Measurements from ENCODE around the gene DLGAP1. TPM values are rescaled to one million over a fixed set of nuclear protein-coding genes. Genes with fewer than 3 reads are reported as not detected.

DLGAP1 gene
- total and polyA plus RNA-seq, 2 of the 4 experiments (the other 2 are of a cell fraction), result under 0.01 to 0.09 TPM

DNA sequence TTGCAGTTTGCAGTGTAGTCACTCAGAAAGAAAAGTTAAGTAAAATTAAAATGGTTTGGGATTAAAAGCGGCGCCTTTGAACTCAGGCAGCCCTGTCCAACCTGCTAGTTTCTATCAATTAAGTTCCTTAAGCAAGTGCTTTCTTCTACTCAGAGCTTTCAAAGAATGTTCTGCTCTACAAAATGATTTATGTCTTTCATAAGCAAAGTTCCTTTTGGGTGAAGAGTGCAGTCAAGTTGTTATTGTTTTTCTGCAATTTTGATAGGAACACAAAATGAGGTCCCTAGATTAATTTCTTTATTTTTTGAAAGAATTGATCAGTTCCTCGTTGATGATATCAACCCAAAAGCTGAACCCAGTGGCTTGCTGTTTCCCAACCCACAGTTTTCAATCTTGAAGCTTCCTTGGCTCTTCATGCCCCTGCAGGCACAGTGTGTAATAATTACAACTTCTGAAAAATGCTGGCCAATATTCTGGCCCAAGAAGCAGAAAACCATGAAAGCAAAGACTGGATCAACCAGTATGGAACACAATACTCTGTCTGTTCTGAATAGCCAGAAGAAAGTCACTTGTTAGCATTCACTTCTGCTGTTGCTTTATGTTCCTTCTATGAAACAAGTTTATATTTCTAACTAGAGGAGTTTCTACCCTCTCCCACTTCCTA lies 916.0 kb downstream of the DLGAP1 start:
- Histone ChIP-seq H3K4ac (ENCODE audit: low read depth, low read length) (no peak overlapping the region), H3K14ac (replicated peaks; ENCODE audit: low read depth, low read length) (no peak overlapping the region), H3K36me3 (ENCODE audit: control insufficient read depth, insufficient read depth, low read length) (no peaks in the 10 kb centered on the region), H3K4me1 (ENCODE audit: control insufficient read depth, insufficient read depth, low read length) (no peaks in the 10 kb centered on the region), H4K91ac (ENCODE audit: insufficient read depth, low read depth, low read length) (no peak overlapping the region), H2AK5ac (ENCODE audit: low read depth, low read length) (no peak overlapping the region), H2BK20ac (ENCODE audit: low read depth, low read length) (no peak overlapping the region), H3K27me3 (ENCODE audit: control insufficient read depth, insufficient read depth, low read length) (peaks cover 12% of the 10 kb centered on the region; the same call in 1 of the 2 replicates), H3K23ac (ENCODE audit: low read depth, low read length) (no peak overlapping the region), H3K4me3 (ENCODE audit: insufficient read depth, low read depth, low read length) (no peak overlapping the region), H3K56ac (ENCODE audit: extremely low read depth, insufficient read depth, low read length) (no peak overlapping the region), H2AK9ac (replicated peaks; ENCODE audit: low read depth, low read length, poor library complexity) (no peak overlapping the region), H4K20me1 (ENCODE audit: insufficient read depth, low read length) (no peaks in the 10 kb centered on the region), H3K9me1 (ENCODE audit: insufficient read depth, low read length) (no peaks in the 10 kb centered on the region), H2BK5ac (ENCODE audit: low read depth, low read length, poor library complexity, severe bottlenecking) (no peak overlapping the region), H2AFZ (replicated peaks; ENCODE audit: low read length, poor library complexity) (no peak overlapping the region), H3K9ac (ENCODE audit: low read depth, low read length) (no peak overlapping the region), H3K79me1 (ENCODE audit: low read depth in 1 of 2, low read length in 2 of 2) (no peaks in the 10 kb centered on the region), H3K27ac (ENCODE audit: insufficient read depth, low read length) (no peak overlapping the region), H3K18ac (ENCODE audit: low read depth, low read length) (no peak overlapping the region), H4K8ac (ENCODE audit: low read depth in 2 of 2, low read length in 2 of 2) (no peak overlapping the region), H2BK15ac (ENCODE audit: low read depth, low read length) (no peak overlapping the region), H2BK120ac (ENCODE audit: low read depth, low read length) (no peak overlapping the region), H3K4me2 (ENCODE audit: low read depth, low read length) (no peak overlapping the region), H3K9me3 (ENCODE audit: control insufficient read depth, insufficient read depth, low read length) (no peaks in the 10 kb centered on the region), H4K5ac (ENCODE audit: low read depth, low read length) (no peak overlapping the region)
- CTCF ChIA-PET, result interaction anchor here (1.2 kb wide), 1 partner anchor 73 kb away, joined by 3 read pairs; no protein-coding TSS in a partner anchor
- in situ Hi-C loops (cut with MboI; ENCODE audit: low sequenced_read_pairs) (no loop called here), intact Hi-C loops (cut with micrococcal nuclease) (no loop called here), dilution Hi-C loops (cut with HindIII; ENCODE audit: low sequenced_read_pairs, unreplicated experiment) (no loop called here)
- ATAC-seq (ENCODE audit: low read depth) (no peak), DNase-seq (no peak)
- no TSS peak for BruUV-seq (replicated peaks)
- no CpG with 5 or more reads among the region's 3 CpGs for WGBS, 2 experiments (ENCODE audit: extremely low coverage in 2 of 2, insufficient read length in 1 of 2)
- POLR2A ChIA-PET (ENCODE audit: unreplicated experiment), result no interaction called here
- TF ChIP-seq, protein P1, sequence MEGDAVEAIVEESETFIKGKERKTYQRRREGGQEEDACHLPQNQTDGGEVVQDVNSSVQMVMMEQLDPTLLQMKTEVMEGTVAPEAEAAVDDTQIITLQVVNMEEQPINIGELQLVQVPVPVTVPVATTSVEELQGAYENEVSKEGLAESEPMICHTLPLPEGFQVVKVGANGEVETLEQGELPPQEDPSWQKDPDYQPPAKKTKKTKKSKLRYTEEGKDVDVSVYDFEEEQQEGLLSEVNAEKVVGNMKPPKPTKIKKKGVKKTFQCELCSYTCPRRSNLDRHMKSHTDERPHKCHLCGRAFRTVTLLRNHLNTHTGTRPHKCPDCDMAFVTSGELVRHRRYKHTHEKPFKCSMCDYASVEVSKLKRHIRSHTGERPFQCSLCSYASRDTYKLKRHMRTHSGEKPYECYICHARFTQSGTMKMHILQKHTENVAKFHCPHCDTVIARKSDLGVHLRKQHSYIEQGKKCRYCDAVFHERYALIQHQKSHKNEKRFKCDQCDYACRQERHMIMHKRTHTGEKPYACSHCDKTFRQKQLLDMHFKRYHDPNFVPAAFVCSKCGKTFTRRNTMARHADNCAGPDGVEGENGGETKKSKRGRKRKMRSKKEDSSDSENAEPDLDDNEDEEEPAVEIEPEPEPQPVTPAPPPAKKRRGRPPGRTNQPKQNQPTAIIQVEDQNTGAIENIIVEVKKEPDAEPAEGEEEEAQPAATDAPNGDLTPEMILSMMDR (conservative IDR thresholded peaks at IDR 0.05; ENCODE audit: low read depth, low read length), result no peak
- TF ChIP-seq, protein P2, sequence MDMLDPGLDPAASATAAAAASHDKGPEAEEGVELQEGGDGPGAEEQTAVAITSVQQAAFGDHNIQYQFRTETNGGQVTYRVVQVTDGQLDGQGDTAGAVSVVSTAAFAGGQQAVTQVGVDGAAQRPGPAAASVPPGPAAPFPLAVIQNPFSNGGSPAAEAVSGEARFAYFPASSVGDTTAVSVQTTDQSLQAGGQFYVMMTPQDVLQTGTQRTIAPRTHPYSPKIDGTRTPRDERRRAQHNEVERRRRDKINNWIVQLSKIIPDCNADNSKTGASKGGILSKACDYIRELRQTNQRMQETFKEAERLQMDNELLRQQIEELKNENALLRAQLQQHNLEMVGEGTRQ (IDR thresholded peaks at IDR 0.05; ENCODE audit: low read depth, low read length), result no peak
- TF ChIP-seq NFE2L2 (IDR thresholded peaks at IDR 0.05; ENCODE audit: low read depth, low read length), result no peak
- no peak for TF ChIP-seq RAD21 (IDR thresholded peaks at IDR 0.05; ENCODE audit: low read length)
- no peak for TF ChIP-seq RCOR1 (IDR thresholded peaks at IDR 0.05; ENCODE audit: insufficient replicate concordance, low read length)
- TF ChIP-seq MAFK (IDR thresholded peaks at IDR 0.05; ENCODE audit: low read depth, low read length), result no peak
- TF ChIP-seq MAZ (IDR thresholded peaks at IDR 0.05; ENCODE audit: borderline replicate concordance, low read depth, low read length), result no peak
- TF ChIP-seq SMC3 (IDR thresholded peaks at IDR 0.05; ENCODE audit: low read depth, low read length), result no peak
